HG03108 (cell line): ENCODE measurements around the gene LIMA1.
"Not testable (repeated sequence)": the region's sequence is repeated elsewhere in the genome, so short reads cannot be mapped to it uniquely, and the experiment has no call there.

ENCODE experiments used
- ATAC-seq: cut with Tn5 transposase; IDR thresholded peaks from one replicate; pipeline ENCODE4 v1.9.1; 2021; ENCODE audit warnings: moderate library complexity; ENCODE audit not compliant: unreplicated experiment

Gene LIMA1

GRCh38 chr12:50187084-50187900 is 96.0 kb downstream of the LIMA1 start:
- ATAC-seq, result peak; percentile 46

DNA sequence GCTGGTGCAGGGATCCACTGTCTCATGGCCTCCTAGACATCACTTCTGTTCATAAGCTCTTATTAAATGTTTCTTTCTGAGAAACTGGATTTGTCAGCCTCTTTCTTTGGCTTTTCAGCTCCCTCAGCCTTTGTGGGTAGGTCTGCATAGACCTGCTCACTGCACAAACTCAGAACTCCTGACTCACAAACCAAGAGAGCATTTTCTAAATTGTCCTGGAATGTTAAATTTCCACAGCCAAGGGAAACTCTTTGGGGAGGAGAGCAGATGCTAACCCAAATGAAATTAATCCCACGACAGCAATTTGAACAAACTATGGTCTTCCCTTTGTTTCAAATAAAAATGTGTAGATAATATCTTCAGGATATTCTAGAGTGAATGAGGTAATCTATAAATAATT is 96.6 kb downstream of the LIMA1 start:
- ATAC-seq, result no peak

DNA sequence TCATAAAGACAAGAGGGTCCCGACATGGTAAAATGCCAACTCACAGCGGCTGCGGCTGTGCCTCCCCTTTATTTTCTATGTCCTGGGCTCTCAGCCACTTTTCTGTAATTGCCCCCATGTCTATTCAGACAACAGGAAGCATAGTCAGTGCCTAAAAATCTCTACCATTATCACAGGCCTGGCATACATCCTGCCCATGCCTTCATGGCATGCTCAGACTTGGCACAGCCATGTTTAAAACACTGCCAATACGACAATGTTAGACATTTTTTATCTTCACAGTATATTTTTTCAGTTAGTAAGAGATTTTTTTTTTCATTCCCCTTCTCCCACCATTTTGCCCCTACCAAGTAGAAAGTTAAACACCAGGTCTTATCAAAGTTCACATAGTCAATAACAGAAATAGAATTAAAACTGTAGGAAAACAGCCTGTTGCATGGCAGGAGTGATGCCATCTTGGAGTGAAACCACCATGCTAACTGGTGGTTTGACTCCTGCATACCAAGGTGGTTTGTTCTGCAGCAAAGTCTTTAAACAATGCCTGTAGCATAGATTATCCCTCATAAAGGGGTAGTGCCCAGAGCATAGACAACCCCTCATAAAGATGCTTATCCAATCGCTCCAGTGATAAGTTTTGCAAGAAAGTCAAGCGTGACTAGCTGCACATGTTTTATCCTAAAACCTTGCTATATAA is 97.2 kb downstream of the LIMA1 start:
- no peak for ATAC-seq

GRCh38 chr12:50185301-50185895 is 97.9 kb downstream of the LIMA1 start:
- no peak for ATAC-seq

- ATAC-seq, result no peak
Measured at GRCh38 chr12:50184261-50184660, 99.1 kb downstream of the LIMA1 start.

GRCh38 chr12:50182461-50182860 is 100.9 kb downstream of the LIMA1 start:
- ATAC-seq, result no peak

DNA sequence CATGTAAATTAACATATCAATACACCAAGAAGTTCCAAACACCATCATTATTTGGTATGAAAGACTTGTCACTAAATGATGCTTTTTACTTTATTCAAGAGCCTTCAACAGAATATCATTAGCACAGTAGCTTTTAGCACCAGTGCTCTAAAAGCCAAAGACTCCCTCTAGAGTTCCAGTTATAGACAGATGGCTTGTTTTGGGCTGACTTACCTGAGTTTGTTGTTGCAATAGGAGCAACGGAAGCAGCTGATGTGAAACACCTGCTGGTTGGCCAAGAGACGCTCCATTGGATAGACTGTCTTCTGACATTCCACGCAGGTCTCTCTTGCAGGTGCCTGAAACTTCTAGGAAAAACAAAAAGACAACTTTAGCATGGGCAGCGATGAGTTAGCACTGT is 101.6 kb downstream of the LIMA1 start:
- ATAC-seq, result no peak

DNA sequence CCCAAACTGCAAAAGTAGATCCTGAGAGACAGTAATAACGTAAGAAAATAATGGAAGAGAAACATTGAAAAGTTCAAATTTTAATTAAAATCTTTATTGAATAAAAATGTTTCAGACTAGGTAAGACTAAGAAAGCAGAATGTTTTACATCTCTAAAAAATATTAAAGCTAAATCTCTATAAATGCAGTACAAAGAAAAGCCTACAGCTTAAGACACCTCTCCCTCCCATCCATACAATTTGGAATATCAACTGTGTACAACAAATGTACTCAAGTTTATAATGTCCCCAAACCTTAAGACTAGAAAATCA is 107.6 kb downstream of the LIMA1 start:
- no peak for ATAC-seq

- ATAC-seq, result no peak
Measured at GRCh38 chr12:50174971-50175715, 108.2 kb downstream of the LIMA1 start.

DNA sequence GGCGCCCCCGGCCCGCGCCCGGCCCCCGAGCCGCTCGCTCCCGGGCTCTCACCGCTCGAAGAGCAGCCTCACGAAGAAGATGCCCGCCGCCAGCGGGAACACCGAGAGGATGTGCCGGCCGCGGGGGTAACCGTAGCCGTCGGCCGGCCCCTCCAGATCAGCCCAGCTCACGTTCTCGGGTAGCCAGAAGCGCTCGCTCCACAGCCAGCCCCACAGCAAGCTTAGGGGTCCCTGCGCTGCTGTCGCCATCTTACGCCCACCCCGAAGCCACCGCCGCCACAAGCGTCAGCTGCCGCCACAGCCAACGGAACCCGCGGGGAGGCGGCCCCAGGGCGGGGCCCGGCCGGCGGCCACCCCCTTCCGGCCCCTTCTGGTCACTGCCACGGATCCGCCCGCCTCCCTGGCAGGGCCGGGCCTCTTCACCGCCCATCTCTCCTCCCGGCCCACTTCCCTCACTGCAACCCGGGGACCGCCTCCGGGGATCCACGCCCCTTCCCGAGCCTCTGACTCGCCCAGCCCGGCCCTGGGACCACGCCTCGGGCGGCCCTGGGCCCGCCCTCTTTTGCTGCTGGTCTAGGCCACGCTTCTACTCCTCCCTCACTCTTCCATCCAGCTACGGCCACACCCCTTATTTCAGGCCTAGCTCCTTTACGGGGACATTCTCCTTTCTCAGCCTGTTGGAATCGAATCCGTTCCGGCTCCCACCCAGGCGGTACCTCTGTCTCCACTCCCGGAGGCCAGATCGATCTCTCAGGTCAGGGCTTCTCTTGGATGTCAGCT is 116.1 kb downstream of the LIMA1 start, which contains the start of gene CERS5:
Gene CERS5 (minus strand): TSS at position 321 of the 780 bp plus-strand sequence. CDS start 72 bp downstream, at position 249.
- peak; percentile 97 for ATAC-seq

GRCh38 chr12:50166799-50167048 is 116.6 kb downstream of the LIMA1 start:
- no peak for ATAC-seq

DNA sequence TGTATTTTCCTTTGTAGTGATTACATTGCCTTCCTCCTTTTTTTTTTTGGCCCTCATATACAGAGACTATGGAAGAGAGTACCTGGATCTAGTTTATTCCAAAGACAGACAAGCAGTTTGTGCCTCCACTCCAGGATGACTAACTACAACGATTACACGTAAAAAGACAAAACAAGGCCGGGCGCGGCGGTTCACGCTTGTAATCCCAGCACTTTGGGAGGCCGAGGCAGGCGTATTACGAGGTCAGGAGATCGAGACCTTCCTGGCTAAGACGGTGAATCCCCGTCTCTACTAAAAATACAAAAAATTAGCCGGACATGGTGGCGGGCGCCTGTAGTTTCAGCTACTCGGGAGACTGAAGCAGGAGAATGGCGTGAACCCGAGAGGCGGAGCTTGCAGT is 118.4 kb downstream of the LIMA1 start:
- ATAC-seq, result no peak

GRCh38 chr12:50162230-50162629 is 121.1 kb downstream of the LIMA1 start:
- ATAC-seq, result no peak

DNA sequence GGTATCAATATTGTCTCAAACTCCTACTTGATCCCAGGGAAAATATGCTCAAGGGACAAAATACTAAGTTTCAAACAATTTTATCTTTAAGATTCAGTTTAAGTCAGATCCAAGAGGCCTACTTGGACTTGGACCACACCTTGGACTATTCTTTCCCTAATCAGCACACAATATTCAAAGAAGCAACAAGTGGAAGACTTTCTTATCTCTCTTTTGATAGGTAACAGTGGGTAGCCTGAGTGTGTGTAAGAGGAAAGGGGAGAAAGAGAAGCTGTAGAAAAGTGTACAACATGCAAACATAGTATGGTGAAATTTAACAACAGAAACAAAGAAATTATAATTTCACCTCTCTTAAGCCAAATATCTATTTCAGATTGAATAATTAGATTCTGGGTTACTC is 122.7 kb downstream of the LIMA1 start:
- no peak for ATAC-seq

- ATAC-seq, result no peak
Measured at GRCh38 chr12:50157259-50157658, 126.1 kb downstream of the LIMA1 start.

GRCh38 chr12:50156641-50157040 is 126.7 kb downstream of the LIMA1 start:
- no peak for ATAC-seq

GRCh38 chr12:50154947-50155346 is 128.4 kb downstream of the LIMA1 start:
- ATAC-seq, result not testable (repeated sequence)

GRCh38 chr12:50151047-50151687 is 132.2 kb downstream of the LIMA1 start:
- ATAC-seq, result no peak

DNA sequence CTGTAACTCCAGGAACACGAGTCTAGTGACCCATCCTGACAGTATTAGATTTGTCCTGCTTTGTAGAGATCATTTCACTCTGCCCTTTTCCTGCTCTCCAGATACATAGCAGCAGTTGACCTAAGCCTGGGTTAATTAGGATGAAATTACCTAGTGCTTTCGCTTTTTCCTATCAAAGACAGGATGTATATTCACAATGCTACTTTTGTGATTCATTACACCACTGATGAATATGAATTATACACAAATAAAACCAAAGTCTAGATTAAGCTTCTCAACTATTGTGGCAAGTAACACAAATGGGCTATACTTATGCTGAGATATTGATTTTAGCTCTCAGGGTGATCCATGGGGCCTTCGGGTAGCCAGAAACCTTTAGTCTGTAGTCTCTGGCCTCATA is 134.0 kb downstream of the LIMA1 start:
- no peak for ATAC-seq

GRCh38 chr12:50148011-50148410 is 135.3 kb downstream of the LIMA1 start:
- not testable (repeated sequence) for ATAC-seq
